ENCODE measurements around the gene ZNF367.

DNA sequence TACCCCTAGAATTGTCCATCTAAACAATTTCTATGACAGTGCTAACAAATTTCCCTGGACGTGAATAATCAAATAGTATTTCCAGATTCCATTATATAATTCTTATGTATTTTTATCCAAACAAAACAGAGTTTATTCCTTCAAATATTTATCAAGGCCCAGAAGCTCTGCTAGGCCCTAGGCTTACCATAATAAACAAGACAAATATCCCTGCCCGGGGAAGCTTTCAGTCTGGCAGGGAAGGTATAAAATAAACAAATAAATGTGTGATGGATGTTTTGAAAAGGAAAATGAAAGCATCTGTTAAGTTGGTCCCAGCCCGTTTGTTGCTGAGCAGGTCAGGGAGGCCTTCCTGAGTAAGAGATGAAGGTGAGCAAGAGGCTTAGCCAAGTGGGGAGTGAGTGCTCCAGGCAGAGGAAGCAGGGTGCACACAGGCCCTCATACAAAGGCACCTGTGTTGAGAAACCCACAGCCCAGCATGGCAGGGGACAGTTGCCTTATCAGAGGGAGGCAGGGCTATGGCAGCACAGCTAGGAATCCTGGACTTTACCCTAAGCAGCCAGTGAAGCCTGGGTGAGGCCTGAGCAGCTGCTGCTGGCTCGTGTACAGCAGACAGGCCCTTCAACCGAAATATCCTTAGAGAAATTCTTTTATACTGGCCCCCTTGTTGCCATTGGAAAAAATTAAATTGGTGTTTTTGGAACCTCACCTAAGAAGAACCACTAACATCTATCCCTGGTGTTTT is 27.0 kb downstream of the ZNF367 start:
- TF ChIP-seq POLR2A (IDR thresholded peaks at IDR 0.05) = no peak
- TF ChIP-seq, protein P1, sequence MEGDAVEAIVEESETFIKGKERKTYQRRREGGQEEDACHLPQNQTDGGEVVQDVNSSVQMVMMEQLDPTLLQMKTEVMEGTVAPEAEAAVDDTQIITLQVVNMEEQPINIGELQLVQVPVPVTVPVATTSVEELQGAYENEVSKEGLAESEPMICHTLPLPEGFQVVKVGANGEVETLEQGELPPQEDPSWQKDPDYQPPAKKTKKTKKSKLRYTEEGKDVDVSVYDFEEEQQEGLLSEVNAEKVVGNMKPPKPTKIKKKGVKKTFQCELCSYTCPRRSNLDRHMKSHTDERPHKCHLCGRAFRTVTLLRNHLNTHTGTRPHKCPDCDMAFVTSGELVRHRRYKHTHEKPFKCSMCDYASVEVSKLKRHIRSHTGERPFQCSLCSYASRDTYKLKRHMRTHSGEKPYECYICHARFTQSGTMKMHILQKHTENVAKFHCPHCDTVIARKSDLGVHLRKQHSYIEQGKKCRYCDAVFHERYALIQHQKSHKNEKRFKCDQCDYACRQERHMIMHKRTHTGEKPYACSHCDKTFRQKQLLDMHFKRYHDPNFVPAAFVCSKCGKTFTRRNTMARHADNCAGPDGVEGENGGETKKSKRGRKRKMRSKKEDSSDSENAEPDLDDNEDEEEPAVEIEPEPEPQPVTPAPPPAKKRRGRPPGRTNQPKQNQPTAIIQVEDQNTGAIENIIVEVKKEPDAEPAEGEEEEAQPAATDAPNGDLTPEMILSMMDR (IDR thresholded peaks at IDR 0.05) = no peak

Measured in uterus (tissue), 2 donors.